HG03196 (cell line): ENCODE measurements around the gene SLC25A24.
"Not testable (repeated sequence)": the region's sequence is repeated elsewhere in the genome, so short reads cannot be mapped to it uniquely, and the experiment has no call there.

ENCODE experiments used
- ATAC-seq: cut with Tn5 transposase; IDR thresholded peaks from one replicate; pipeline ENCODE4 v1.9.1; 2021; ENCODE audit not compliant: unreplicated experiment

The SLC25A24 gene

GRCh38 chr1:108199201-108199691 lies 897 bp downstream of the SLC25A24 start:
- ATAC-seq, result no peak

GRCh38 chr1:108194051-108194450 lies 6.1 kb downstream of the SLC25A24 start:
- no peak for ATAC-seq

- no peak for ATAC-seq
Observed at GRCh38 chr1:108193333-108193732, 6.8 kb downstream of the SLC25A24 start.

GRCh38 chr1:108192581-108192980 lies 7.6 kb downstream of the SLC25A24 start:
- ATAC-seq, result no peak

GRCh38 chr1:108190686-108191416 lies 9.3 kb downstream of the SLC25A24 start:
- ATAC-seq, result no peak

- no peak for ATAC-seq
Observed at GRCh38 chr1:108190001-108190634, 10.0 kb downstream of the SLC25A24 start.

- no peak for ATAC-seq
Observed at GRCh38 chr1:108188801-108189200, 11.3 kb downstream of the SLC25A24 start.

GRCh38 chr1:108182959-108183700 lies 17.0 kb downstream of the SLC25A24 start:
- ATAC-seq, result no peak

- ATAC-seq, result no peak
Observed at GRCh38 chr1:108179018-108179417, 21.1 kb downstream of the SLC25A24 start.

- ATAC-seq, result not testable (repeated sequence)
Observed at GRCh38 chr1:108162409-108162808, 37.7 kb downstream of the SLC25A24 start.

GRCh38 chr1:108159951-108160350 lies 40.2 kb downstream of the SLC25A24 start:
- not testable (repeated sequence) for ATAC-seq

- no peak for ATAC-seq
Observed at GRCh38 chr1:108158893-108159453, 41.2 kb downstream of the SLC25A24 start.

- no peak for ATAC-seq
Observed at GRCh38 chr1:108154314-108154713, 45.8 kb downstream of the SLC25A24 start.

GRCh38 chr1:108152782-108153222 lies 47.3 kb downstream of the SLC25A24 start:
- ATAC-seq, result no peak

- ATAC-seq, result no peak
Observed at GRCh38 chr1:108151548-108151947, 48.6 kb downstream of the SLC25A24 start.

GRCh38 chr1:108149796-108150467 lies 50.2 kb downstream of the SLC25A24 start:
- no peak for ATAC-seq

- not testable (repeated sequence) for ATAC-seq
Observed at GRCh38 chr1:108144569-108144968, 55.6 kb downstream of the SLC25A24 start.

GRCh38 chr1:108142773-108143394 lies 57.3 kb downstream of the SLC25A24 start:
- no peak for ATAC-seq

- no peak for ATAC-seq
Observed at GRCh38 chr1:108142258-108142657, 57.9 kb downstream of the SLC25A24 start.

GRCh38 chr1:108141621-108142020 lies 58.5 kb downstream of the SLC25A24 start:
- no peak for ATAC-seq
